Spleen (tissue), 11 donors: ENCODE measurements around the gene USP13. TPM values are rescaled to one million over a fixed set of nuclear protein-coding genes. Genes with fewer than 3 reads are reported as not detected.
"Not testable (repeated sequence)": the region's sequence is repeated elsewhere in the genome, so short reads cannot be mapped to it uniquely, and the experiment has no call there.

Experiments used
- DNase-seq: peaks from one replicate; pipeline ENCODE4 v3.0.0-alpha.2; 2020
- H3K27ac ChIP-seq, 8 donors: fragments of 200-600 bp; sonication (generic) in 7 of 8; 1 replicate in 4 of 8; 2 replicates in 4 of 8; pipeline versions ENCODE4 v1.5.0 to v1.8.0; 2016 to 2021; ENCODE audit warnings: inconsistent platforms in 4 of 8, mild to moderate bottlenecking in 4 of 8, moderate library complexity in 1 of 8
- H3K27me3 ChIP-seq, 7 donors: fragments of 200-600 bp; sonication (generic) in 6 of 7; replicated peaks in 1 of 7; 1 replicate in 4 of 7; 2 replicates in 3 of 7; pipeline versions ENCODE4 v1.5.0 to v1.8.0; 2016 to 2021; ENCODE audit warnings: inconsistent platforms in 3 of 7, mild to moderate bottlenecking in 1 of 7
- H3K36me3 ChIP-seq, 6 donors: fragments of 200-600 bp; sonication (generic) in 5 of 6; 1 replicate in 4 of 6; 2 replicates in 2 of 6; pipeline versions ENCODE4 v1.5.0 to v1.8.0; 2016 to 2021; ENCODE audit warnings: inconsistent platforms in 2 of 6
- H3K4me1 ChIP-seq, 6 donors: fragments of 200-600 bp; sonication (generic) in 5 of 6; 1 replicate in 3 of 6; 2 replicates in 3 of 6; pipeline versions ENCODE4 v1.5.0 to v1.8.0; 2016 to 2021; ENCODE audit warnings: inconsistent platforms in 3 of 6
- H3K4me3 ChIP-seq, 8 donors: fragments of 200-600 bp; sonication (generic) in 7 of 8; 1 replicate in 4 of 8; 2 replicates in 4 of 8; pipeline versions ENCODE4 v1.5.0 to v1.8.0; 2016 to 2021; ENCODE audit warnings: inconsistent platforms in 4 of 8, mild to moderate bottlenecking in 4 of 8, moderate library complexity in 2 of 8
- H3K9me3 ChIP-seq, 8 donors: fragments of 200-600 bp; sonication (generic) in 7 of 8; 1 replicate in 4 of 8; 2 replicates in 4 of 8; pipeline versions ENCODE4 v1.5.0 to v1.8.0; 2016 to 2021; ENCODE audit warnings: inconsistent platforms in 4 of 8
- POLR2A ChIP-seq, 3 donors: fragments of 450-650 bp; IDR thresholded peaks; one replicate each; pipeline ENCODE4 v1.5.1; 2017; ENCODE audit warnings: antibody characterized with exemption in 3 of 3, mild to moderate bottlenecking in 1 of 3
- POLR2AphosphoS5 ChIP-seq, 3 donors: sonication (generic); formaldehyde crosslinking; IDR thresholded peaks; one replicate each; pipeline ENCODE4 v1.5.1; 2017; ENCODE audit warnings: antibody characterized with exemption in 3 of 3
- WGBS, 5 donors: extraction: QIAGEN DNeasy Blood & Tissue Kit in 3 of 5; methylation state at CpG; one replicate each; pipeline versions ENCODE4 v1.1.5 to v1.1.7; 2013 to 2018; 5-methylcytosine and 5-hydroxymethylcytosine counted together
- intact Hi-C: fragments of 100-400 bp; cut with DNase I; formaldehyde crosslinking; loops from one replicate; pipeline ENCODE4 v1.15.0; 2023; ENCODE audit warnings: low total_unique reads
- polyA plus RNA-seq, 3 donors: library from polyadenylated mRNA; stranded (reverse); fragments of 200-250 nt; gene quantifications; one replicate each; pipeline ENCODE4 v1.2.1, GENCODE V29; 2013
- total RNA-seq, 7 donors: library from RNA; depleted of rRNA in 3 of 7; stranded (reverse); fragments of >200 nt in 3 of 7; fragmentation: NEBNext Ultra II Directional in 4 of 7; extraction: Animal tissue kit (Norgen Biotek cat#: 25700) in 4 of 7; gene quantifications; one replicate each; pipeline versions ENCODE4 v1.1.0 to v1.2.1, GENCODE V29; 2016 to 2021
- TF ChIP-seq, protein P1 (sequence below), 11 experiments: fragments of 200-600 bp in 7 of 11; fragments of 450-650 bp in 4 of 11; sonication (generic) in 4 of 11; IDR thresholded peaks in 8 of 11; conservative IDR thresholded peaks in 3 of 11; 1 replicate in 7 of 11; 2 replicates in 4 of 11; pipeline versions ENCODE4 v1.4.0 to v1.8.0; 2016 to 2021; ENCODE audit warnings: antibody characterized with exemption in 11 of 11, inconsistent platforms in 4 of 11, mild to moderate bottlenecking in 1 of 11
- donor health status: healthy with polysubstance abuse.
- donor health status: DM: no; HTN: no; CAD: no; lungs with moderate emphysema.
- donor health status: DM: no; HTN: no; CAD: no.
- donor health status: Bipolar disorder and iron deficiency.
- donor health status: healthy.
- donor health status: DM: no; HTN: no; CAD: no.
- donor health status: DM: yes; HTN: yes; CAD: no.

USP13 gene
- total and polyA plus RNA-seq, 10 donors, result 1.1 to 9.4 (median 7.1) TPM

DNA sequence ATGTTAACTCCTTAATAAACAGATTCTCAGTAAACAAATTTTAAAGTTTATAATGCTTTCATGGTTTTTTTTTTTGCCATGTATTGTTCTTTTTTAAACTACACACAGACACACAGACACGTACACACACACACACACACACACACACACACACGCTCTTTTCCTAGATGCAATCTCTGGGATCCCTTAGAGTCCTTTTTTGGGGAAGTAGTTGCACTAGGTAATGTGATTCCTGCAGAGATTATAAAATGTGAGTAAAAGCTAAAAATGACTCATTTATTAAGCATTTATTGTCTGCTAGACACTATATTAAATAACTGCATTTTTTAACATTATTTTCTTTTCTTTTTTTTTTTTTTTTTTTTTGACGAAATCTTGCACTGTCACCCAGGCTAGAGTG, 28.4 kb upstream of the USP13 start:
- H3K4me1 ChIP-seq, result no peaks in the 10 kb centered on the region
- H3K36me3 ChIP-seq, result peaks cover 0 to 75% (median 51%) of the 10 kb centered on the region in 6 donors
- TF ChIP-seq, protein P1, sequence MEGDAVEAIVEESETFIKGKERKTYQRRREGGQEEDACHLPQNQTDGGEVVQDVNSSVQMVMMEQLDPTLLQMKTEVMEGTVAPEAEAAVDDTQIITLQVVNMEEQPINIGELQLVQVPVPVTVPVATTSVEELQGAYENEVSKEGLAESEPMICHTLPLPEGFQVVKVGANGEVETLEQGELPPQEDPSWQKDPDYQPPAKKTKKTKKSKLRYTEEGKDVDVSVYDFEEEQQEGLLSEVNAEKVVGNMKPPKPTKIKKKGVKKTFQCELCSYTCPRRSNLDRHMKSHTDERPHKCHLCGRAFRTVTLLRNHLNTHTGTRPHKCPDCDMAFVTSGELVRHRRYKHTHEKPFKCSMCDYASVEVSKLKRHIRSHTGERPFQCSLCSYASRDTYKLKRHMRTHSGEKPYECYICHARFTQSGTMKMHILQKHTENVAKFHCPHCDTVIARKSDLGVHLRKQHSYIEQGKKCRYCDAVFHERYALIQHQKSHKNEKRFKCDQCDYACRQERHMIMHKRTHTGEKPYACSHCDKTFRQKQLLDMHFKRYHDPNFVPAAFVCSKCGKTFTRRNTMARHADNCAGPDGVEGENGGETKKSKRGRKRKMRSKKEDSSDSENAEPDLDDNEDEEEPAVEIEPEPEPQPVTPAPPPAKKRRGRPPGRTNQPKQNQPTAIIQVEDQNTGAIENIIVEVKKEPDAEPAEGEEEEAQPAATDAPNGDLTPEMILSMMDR (IDR thresholded peaks at IDR 0.05 in 8 of 11, conservative IDR thresholded peaks at IDR 0.05 in 3 of 11), result no peak
- TF ChIP-seq POLR2AphosphoS5 (IDR thresholded peaks at IDR 0.05) (no peak), POLR2A (IDR thresholded peaks at IDR 0.05) (no peak)
- no peaks in the 10 kb centered on the region for H3K9me3 ChIP-seq
- intact Hi-C loops, result no loop called here
- WGBS, 5 donors, result 64 to 89% (median 83%) methylated on average over 3 of the region's 3 CpGs
- H3K27me3 ChIP-seq, result no peaks in the 10 kb centered on the region
- DNase-seq, result no peak
- H3K27ac ChIP-seq, result no peak overlapping the region
- no peak overlapping the region for H3K4me3 ChIP-seq

DNA sequence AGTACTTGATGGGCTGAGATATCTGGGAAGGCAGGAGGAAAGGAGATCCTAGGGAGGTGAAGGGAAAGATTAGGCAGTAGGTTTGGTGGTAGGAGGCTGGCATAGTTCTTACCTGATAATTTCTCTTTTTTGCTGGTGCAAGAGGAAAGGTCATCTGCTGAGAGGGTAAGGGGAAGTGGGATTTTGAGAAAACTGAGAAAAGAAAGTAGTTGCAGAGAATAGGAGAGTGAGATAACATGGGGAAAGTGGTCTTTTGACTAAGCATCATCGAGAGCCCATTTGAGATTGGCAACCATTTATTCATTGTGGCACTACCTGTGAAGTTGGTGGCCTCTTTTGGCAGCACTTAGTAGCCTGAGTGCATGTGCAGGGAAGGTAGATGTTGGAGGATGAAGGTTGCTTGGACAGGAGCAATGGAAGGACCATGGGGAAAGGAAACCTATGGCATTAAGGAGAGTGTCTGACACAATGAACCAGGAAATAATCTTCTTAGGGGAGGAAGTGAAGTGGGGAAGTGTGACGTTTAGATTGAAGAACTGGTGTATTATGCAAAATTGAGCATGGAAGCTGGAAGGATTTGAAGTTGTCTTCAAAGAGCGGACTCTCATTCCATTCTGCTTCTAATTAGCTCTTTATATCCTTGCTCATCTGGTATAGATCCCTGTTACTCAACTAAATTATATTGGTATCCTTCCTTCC, 21.9 kb upstream of the USP13 start:
- TF ChIP-seq, protein P1 (IDR thresholded peaks at IDR 0.05 in 8 of 11, conservative IDR thresholded peaks at IDR 0.05 in 3 of 11), result no peak
- TF ChIP-seq POLR2AphosphoS5 (IDR thresholded peaks at IDR 0.05) (no peak), POLR2A (IDR thresholded peaks at IDR 0.05) (no peak)
- WGBS, 5 donors, result 47 to 73% (median 67%) methylated on average over 3 of the region's 3 CpGs
- Histone ChIP-seq H3K4me3 (no peak overlapping the region), H3K27ac (no peak overlapping the region), H3K9me3 (no peaks in the 10 kb centered on the region), H3K36me3 (peaks cover 0 to 10% (median 1%) of the 10 kb centered on the region in 6 donors), H3K27me3 (no peaks in the 10 kb centered on the region), H3K4me1 (no peaks in the 10 kb centered on the region)
- no peak for DNase-seq
- intact Hi-C loops, result no loop called here

DNA sequence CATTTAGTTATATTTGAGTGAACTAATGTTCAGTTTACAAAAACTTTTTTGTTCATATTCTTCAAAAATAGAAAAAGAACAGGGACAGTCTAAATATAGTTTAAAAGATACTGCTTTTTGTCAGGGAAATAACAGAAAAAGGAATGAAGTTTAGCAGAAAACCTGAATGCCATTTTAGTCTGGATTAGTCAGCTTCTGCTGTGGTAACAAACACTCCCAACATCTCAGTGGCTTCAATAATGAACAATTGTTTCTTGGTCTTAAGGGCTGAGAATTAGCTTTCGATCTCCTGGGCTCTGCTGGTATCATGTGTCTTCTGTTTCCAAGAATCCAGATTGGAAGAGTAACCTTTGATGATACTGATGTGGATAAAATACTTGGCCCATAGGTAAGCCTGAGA, 12.4 kb upstream of the USP13 start:
- no peak for DNase-seq
- intact Hi-C loops, result no loop called here
- 91 to 100% (median 98%) methylated on average over 1 of the region's 1 CpG for WGBS, 5 donors
- H3K27me3 ChIP-seq, result no peaks in the 10 kb centered on the region
- H3K36me3 ChIP-seq, result no peaks in the 10 kb centered on the region
- H3K9me3 ChIP-seq, result no peaks in the 10 kb centered on the region
- H3K27ac ChIP-seq, result no peak overlapping the region
- no peak overlapping the region for H3K4me3 ChIP-seq
- H3K4me1 ChIP-seq, result no peaks in the 10 kb centered on the region
- TF ChIP-seq POLR2AphosphoS5 (IDR thresholded peaks at IDR 0.05), result no peak
- TF ChIP-seq POLR2A (IDR thresholded peaks at IDR 0.05), result no peak
- TF ChIP-seq, protein P1 (IDR thresholded peaks at IDR 0.05 in 8 of 11, conservative IDR thresholded peaks at IDR 0.05 in 3 of 11), result no peak

DNA sequence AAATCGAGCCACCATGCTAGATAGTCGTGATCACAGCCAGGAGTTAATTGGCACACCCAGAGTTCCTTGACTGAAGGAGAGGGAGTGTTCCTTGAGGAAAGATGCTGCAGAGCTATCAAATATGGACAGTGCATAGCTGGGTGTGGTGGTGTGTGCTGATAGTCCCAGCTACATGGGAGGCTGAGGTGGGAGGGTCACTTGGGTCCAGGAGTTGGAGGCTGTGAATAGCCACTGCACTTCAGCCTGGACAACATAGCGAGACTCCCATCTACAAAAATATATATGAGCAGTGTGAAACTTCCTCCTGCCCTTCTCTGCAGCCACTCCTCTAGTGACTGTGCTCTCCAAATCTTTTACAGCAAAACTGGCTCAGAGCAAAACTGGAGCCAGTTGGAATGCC, 10.0 kb upstream of the USP13 start:
- TF ChIP-seq, protein P1 (IDR thresholded peaks at IDR 0.05 in 8 of 11, conservative IDR thresholded peaks at IDR 0.05 in 3 of 11), result no peak
- TF ChIP-seq POLR2AphosphoS5 (IDR thresholded peaks at IDR 0.05) (no peak), POLR2A (IDR thresholded peaks at IDR 0.05) (no peak)
- Histone ChIP-seq H3K36me3 (no peaks in the 10 kb centered on the region), H3K9me3 (no peaks in the 10 kb centered on the region), H3K4me3 (no peak overlapping the region), H3K27ac (no peak overlapping the region), H3K4me1 (no peaks in the 10 kb centered on the region), H3K27me3 (no peaks in the 10 kb centered on the region)
- 80 to 95% (median 87%) methylated on average over 3 of the region's 3 CpGs for WGBS, 5 donors
- DNase-seq, result no peak
- intact Hi-C loops, result no loop called here

DNA sequence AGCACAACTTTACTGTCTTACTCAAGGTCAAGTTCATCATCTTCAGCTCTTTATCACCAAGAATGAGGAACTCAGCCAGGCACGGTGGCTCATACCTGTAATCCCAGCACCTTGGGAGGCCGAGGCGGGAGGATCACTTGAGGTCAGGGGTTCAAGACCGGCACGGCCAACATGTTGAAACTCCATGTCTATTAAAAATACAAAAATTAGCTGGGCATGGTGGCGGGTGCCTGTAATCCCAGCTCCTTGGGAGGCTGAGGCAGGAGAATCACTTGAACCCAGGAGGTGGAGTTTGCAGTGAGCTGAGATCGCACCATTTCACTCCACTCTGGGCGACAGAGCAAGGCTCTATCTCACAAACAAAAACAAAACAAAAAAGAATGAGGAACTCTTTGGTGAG, 9.0 kb upstream of the USP13 start:
- H3K27me3 ChIP-seq, intact Hi-C loops, H3K9me3 ChIP-seq, H3K27ac ChIP-seq, H3K4me3 ChIP-seq, H3K4me1 ChIP-seq, DNase-seq, H3K36me3 ChIP-seq: not testable (repeated sequence)
- WGBS, 5 donors, result 93 to 96% (median 96%) methylated on average over 8 of the region's 8 CpGs
